HK-2 (cell line): ENCODE data around the gene LGMN.
"Not testable (repeated sequence)": the region's sequence is repeated elsewhere in the genome, so short reads cannot be mapped to it uniquely, and the experiment has no call there.

Experiments used
- DNase-seq: peaks from one replicate; pipeline ENCODE4 v3.0.0-alpha.2; 2018; ENCODE audit not compliant: unreplicated experiment

Gene LGMN

GRCh38 chr14:92694807-92695206, 53.6 kb downstream of the LGMN start:
- DNase-seq = no peak

GRCh38 chr14:92693998-92694795, 54.2 kb downstream of the LGMN start:
- DNase-seq = no peak

GRCh38 chr14:92692822-92693226, 55.6 kb downstream of the LGMN start:
- peak; percentile 43 for DNase-seq

- peak; percentile 57 for DNase-seq
Measured at GRCh38 chr14:92690171-92691011, 58.0 kb downstream of the LGMN start.

- DNase-seq = no peak
Measured at GRCh38 chr14:92688434-92689375, 59.7 kb downstream of the LGMN start.

- no peak for DNase-seq
Measured at GRCh38 chr14:92687681-92688433, 60.6 kb downstream of the LGMN start.

GRCh38 chr14:92686900-92687427, 61.5 kb downstream of the LGMN start:
- DNase-seq = peak; percentile 72

GRCh38 chr14:92686411-92686899, 62.0 kb downstream of the LGMN start:
- DNase-seq = no peak

GRCh38 chr14:92685784-92686355, 62.6 kb downstream of the LGMN start:
- DNase-seq = no peak

GRCh38 chr14:92684801-92685560, 63.4 kb downstream of the LGMN start:
- DNase-seq = no peak

GRCh38 chr14:92683041-92683440, 65.4 kb downstream of the LGMN start:
- DNase-seq = no peak

GRCh38 chr14:92680781-92681650, 67.4 kb downstream of the LGMN start:
- DNase-seq = peak; percentile 64

- DNase-seq = not testable (repeated sequence)
Measured at GRCh38 chr14:92680330-92680729, 68.1 kb downstream of the LGMN start.

GRCh38 chr14:92679246-92679645, 69.2 kb downstream of the LGMN start:
- DNase-seq = no peak

- DNase-seq = no peak
Measured at GRCh38 chr14:92678766-92679165, 69.7 kb downstream of the LGMN start.

- DNase-seq = no peak
Measured at GRCh38 chr14:92677955-92678354, 70.5 kb downstream of the LGMN start.

- no peak for DNase-seq
Measured at GRCh38 chr14:92677087-92677668, 71.2 kb downstream of the LGMN start.
